Stimulated activated CD8-positive, alpha-beta memory T cell treated with anti-CD3 and anti-CD28 coated beads, Interleukin-4, amount 100 ng/mL, for 4 hours (primary cell): Measurements from ENCODE around the gene LMCD1.

Experiments
- DNase-seq, 2 donors: peaks; one replicate each; pipeline ENCODE4 v3.0.0-alpha.2; 2020; ENCODE audit warnings: low read depth in 2 of 2, low spot score in 1 of 2

LMCD1 gene

GRCh38 chr3:8501371-8502131, at the start of gene LMCD1:
TSS of gene LMCD1 (plus strand) at chr3:8501823. CDS start at chr3:8501939, 116 bp downstream.
- peak; percentile 40 to 49 for DNase-seq

- DNase-seq: no peak
Observed at GRCh38 chr3:8452112-8452511, 49.5 kb upstream of the LMCD1 start.

GRCh38 chr3:8453153-8453552, 48.5 kb upstream of the LMCD1 start:
- DNase-seq: no peak

- no peak for DNase-seq
Observed at GRCh38 chr3:8455526-8456411, 45.9 kb upstream of the LMCD1 start.

- no peak for DNase-seq
Observed at GRCh38 chr3:8456412-8456811, 45.2 kb upstream of the LMCD1 start.

GRCh38 chr3:8457039-8457438, 44.6 kb upstream of the LMCD1 start:
- DNase-seq: no peak

GRCh38 chr3:8458238-8458661, 43.4 kb upstream of the LMCD1 start:
- no peak for DNase-seq

GRCh38 chr3:8458711-8459110, 42.9 kb upstream of the LMCD1 start:
- DNase-seq: no peak

GRCh38 chr3:8460050-8460708, 41.4 kb upstream of the LMCD1 start:
- no peak for DNase-seq

GRCh38 chr3:8460815-8461456, 40.7 kb upstream of the LMCD1 start:
- no peak for DNase-seq

- DNase-seq: no peak
Observed at GRCh38 chr3:8464668-8465067, 37.0 kb upstream of the LMCD1 start.

GRCh38 chr3:8466526-8466925, 35.1 kb upstream of the LMCD1 start:
- no peak for DNase-seq

- DNase-seq: no peak
Observed at GRCh38 chr3:8470801-8471200, 30.8 kb upstream of the LMCD1 start.

GRCh38 chr3:8472549-8472948, 29.1 kb upstream of the LMCD1 start:
- no peak for DNase-seq

- no peak for DNase-seq
Observed at GRCh38 chr3:8473029-8473428, 28.6 kb upstream of the LMCD1 start.

- no peak for DNase-seq
Observed at GRCh38 chr3:8473990-8474389, 27.6 kb upstream of the LMCD1 start.

- DNase-seq: no peak
Observed at GRCh38 chr3:8474991-8475390, 26.6 kb upstream of the LMCD1 start.

- DNase-seq: no peak
Observed at GRCh38 chr3:8480699-8481098, 20.9 kb upstream of the LMCD1 start.

GRCh38 chr3:8481380-8481779, 20.2 kb upstream of the LMCD1 start:
- no peak for DNase-seq

GRCh38 chr3:8482263-8482662, 19.4 kb upstream of the LMCD1 start:
- DNase-seq: no peak

- DNase-seq: no peak
Observed at GRCh38 chr3:8482960-8483665, 18.5 kb upstream of the LMCD1 start.
